DMS114 treated with DMSO at 0.1 percent for 48 hours (cell line): ENCODE results near the gene ZNF221.

Experiments used
- DNase-seq: peaks from one replicate; lab custom pipeline; 2025; ENCODE audit not compliant: unreplicated experiment; lab: John Stamatoyannopoulos, UW

Gene ZNF221

DNA sequence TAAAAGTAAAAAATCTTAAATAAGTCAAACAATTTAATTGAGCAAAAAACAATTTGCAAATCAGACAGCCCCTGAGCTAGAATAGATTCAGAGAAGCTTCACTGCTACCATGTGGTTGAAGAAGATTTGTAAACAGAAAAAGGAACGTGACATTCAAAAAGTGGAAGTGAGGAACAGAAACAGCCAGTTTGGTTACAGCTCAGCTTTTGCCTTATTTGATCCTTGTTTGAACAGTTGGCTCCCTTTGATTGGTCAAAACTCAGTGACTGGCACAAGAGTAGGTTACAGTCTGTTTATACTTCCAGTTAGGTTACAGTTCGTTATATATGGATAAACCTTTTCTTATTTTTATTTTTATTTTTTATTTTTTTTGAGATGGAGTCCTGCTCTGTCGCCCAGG is 5.8 kb downstream of the ZNF221 start:
- DNase-seq: no peak

DNA sequence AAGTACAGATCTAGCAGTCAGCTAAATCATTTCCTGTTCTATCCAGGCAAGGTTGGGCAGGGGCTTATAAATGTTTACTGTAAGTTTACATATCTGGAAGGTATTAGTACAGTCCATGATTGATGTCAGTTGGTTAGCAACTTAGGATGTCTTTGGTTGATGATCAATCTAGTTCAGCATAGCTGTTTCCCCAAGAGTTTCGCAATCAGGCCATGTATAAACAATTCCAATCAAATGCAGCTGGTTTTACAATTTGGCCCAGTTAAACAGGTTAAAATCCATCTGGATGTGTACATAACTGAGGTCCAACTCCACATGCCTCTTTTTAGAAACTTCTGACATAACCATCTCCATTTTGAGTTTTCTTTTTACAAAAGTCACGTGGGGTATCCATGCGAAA is 6.9 kb downstream of the ZNF221 start:
- no peak for DNase-seq

DNA sequence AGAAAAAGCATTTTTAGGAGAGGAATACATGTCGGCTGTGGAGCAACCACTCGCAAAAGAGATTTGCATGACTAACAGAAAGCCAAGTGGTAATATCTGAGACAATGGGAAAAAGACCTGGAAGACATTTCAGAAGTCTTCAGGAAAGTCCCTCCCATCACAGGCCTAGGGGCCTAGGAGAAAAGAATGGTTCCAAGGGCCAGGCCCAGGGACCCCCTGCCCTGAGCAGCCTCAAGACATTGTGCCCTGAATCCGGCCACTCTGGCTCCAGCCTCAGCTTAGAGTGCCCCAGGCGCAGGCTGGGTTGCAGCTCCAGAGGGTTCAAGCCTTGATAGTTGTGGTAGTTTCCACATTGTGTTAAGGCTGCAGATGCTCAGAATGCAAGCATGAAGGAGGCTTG is 9.4 kb downstream of the ZNF221 start:
- DNase-seq: no peak

DNA sequence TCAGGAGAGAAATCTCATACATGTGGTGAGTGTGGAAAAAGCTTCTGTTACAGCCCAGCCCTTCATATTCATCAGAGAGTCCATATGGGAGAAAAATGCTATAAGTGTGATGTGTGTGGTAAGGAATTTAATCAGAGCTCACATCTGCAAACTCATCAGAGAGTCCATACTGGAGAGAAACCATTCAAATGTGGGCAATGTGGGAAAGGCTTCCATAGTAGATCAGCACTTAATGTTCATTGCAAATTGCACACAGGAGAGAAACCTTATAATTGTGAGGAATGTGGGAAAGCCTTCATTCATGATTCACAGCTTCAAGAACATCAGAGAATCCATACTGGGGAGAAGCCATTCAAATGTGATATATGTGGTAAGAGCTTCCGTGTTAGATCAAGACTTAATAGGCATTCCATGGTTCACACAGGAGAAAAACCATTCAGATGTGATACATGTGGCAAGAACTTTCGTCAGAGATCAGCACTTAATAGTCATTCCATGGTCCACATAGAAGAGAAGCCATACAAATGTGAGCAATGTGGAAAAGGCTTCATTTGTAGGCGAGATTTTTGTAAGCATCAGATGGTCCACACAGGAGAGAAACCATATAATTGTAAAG is 15.2 kb downstream of the ZNF221 start:
- DNase-seq: no peak

DNA sequence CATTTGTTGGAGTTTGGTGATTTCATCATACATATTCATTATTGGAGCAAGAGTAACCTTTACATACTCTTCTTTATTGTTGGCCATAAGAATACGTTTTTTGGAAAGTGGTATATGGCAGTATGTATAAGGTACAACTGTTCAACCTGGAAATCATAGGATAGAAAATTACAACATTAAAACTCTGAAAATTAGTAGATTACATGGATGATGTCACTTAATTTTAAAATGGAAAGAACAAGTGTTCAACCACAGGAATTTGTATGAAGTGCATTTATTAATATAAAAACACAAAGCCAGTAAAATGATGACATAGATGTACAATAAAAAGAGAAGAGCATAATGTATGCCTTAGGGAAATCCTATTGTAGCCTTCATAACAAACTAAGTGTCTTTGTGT is 25.7 kb downstream of the ZNF221 start:
- DNase-seq: no peak

DNA sequence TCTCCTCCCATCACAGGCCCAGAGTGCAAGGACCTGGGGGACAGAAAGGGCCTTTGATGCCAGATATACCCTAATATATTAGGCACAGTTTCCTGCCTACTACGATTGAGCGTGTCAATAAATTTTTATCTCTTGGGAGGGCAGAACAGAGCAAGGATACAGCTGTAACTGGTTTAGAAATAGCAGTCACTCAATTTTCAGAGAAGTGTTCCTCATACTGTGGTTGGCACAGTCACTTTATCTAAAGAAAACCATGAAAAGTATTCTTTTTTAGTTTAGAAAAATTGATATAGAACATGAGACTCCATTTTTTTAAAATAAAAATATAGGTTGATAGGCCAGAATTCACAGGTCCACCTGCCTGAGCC is 32.5 kb downstream of the ZNF221 start:
- DNase-seq: no peak

DNA sequence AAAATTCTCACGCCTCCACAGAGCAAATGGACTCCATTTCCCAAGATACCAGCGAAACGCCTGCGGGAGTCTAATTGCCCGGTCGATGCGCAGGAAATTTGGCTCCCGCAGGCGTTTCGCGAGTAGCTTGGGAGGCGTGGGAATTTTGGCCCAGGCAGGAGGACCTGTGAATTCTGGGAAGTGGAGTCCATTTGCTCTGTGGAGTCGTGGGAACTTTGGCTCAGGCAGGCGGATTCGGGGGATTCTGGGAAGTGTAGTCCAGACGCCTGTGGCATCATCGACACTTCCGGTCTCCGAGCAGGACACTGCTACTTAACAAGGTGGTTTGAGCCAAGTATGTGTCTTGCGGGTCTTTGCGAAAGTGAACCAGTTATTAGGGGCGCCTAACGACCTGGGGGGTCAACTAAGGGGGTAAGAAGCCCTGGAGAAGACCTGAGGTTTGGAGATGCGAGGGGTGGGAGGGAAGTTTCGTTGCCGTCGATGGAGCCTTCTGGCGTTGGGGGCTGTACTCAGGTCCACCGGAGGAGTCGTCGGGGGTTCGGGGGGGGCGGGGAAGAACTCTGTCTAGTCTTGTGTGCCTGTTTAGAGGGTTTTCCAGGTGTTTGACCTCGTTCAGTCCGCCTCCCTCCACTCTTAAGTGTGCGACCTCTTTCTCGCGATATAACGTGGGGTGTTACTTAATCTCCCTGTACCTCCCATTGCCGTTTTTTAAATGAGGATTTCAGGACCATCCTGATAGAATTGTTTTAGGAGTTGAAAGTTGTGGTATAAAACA is 33.1 kb downstream of the ZNF221 start, which contains the start of gene ZNF155:
Gene ZNF155 (plus strand): TSS at position 277 of the 775 bp plus-strand sequence. CDS start 4,356 bp downstream, outside the sequence.
- peak; percentile 89 for DNase-seq

DNA sequence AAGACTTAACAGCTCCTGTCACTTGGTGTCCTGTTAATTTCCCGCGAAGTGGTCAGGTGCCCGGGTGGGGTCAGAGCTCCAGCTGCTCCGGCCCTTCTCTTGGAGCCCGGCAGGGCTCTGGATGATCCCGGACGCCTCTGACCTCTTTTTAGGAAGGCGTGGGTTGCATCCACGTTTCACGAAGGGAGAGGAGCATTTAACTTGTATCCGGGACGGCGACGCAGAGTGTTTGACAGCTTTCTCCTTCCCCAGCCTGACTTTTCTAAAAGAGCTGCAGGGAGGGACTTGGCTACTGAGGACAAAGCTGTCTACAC is 33.6 kb downstream of the ZNF221 start:
- DNase-seq: no peak

DNA sequence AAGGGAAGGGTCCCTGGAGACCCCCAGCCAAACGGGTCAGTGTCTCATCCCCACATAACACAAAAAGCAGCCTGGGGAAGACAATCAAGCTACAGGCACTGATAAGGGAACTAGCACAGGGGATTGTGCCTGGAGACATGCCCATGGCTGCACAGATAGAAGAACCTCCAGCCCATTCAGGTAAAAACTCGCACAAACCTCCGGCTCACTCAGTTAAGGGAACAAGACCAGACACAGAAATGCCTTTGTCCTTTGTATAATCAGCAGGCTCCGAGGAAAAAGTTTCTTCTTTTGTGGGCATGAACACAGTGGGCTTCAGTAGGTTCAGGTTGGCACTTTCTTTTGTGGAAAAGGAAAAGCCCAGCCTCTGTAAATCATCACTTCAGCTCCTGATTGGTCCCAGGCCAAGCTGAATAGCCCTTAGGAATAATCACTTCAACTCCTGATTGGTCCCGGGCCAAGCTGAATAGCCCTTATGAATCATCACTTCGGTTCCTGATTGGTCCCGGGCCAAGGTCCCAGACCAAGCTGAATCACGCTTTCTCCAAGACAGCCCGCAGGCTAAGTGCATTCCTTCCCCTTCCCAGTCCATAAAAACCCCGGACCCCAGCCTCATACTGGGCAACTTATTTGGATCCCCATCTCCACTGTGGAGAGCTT is 46.7 kb downstream of the ZNF221 start:
- DNase-seq: no peak

DNA sequence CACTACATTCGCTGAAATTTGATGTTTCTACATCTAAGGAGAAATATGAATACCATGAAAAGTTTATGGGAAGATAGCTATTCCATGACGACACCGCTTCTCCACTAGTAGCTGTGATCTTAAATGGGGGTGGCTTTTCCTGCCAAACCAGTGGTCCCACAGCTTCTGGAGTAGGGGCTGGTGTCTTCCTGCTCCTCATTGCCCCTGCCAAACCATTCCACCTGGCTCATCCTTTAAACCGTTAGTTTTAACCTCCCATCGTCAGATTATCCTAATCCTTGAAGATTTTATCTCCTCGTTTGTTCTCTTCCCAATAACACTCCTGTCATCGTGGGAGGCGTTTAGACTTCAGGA is 51.2 kb downstream of the ZNF221 start:
- no peak for DNase-seq

DNA sequence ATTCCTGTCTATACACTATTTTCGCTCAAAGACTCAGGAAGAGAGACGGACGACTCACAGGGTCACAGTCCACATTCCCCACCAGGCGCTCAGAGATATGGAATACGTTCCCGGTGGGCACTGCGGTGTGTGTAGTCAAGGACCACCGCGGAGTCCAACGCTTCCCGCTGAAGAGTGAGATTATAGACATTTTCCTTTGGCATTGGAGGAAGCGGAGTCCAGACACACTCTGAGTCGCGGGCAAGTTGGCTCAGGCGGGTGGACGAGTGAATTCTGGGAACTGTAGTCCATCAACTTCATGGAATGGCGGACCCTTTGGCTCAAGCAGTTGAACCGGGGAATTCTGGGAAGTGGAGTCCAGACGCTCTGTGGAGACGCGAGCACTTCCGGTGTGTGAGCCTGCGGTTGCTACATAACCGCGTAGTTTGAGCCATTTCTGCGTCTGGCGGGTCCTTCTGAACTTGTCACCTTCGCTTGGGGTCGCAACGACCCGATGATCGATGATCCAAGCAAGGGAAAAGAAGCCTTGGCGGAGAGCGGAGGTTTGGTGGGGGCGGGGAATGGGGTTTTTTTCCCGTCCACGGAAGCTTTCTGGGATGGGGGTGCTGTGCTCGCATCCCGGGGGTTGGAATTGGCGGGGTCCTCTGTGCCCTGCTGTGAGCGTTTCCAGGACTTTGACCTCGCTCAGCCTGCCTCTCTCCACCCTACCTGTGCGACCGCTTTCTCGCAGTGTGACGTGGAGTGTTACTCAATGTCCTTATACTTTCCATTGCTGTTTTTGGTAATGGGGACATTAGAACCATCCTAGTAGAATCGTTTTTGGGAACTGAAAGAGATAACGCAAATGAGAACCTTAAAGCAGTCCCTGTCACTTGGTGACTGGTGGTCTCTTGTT is 51.8 kb downstream of the ZNF221 start, which contains the start of gene ZNF230:
Gene ZNF230 (plus strand): TSS at position 392 of the 895 bp plus-strand sequence. CDS start 4,122 bp downstream, outside the sequence.
- DNase-seq: peak; percentile 89

DNA sequence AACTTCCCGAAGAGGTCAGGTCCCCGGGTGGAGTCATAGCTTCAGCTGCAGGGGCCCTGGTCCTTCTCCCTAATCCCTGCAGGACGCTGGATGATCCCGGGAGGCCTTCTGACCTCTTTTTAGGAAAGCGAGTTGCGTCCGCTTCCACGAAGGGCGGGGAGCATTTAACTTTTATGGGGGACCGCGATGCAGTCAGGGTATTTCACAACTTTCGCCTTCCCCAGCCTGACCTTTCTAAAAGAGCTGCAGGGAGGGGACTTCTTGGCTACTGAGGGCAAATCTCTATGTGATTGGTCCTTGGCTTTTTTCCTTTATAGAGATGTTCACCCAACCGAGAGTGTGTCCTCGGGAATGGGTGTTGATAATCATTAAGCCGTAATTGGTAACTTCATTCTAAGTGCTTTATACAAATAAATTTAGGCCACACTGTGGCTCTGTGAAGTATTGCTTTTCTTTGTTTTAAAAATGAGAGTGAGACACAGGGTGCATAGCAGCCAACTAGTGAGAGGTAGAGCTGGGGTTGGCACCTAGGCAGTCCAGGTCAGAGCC is 52.5 kb downstream of the ZNF221 start:
- peak; percentile 5 for DNase-seq

DNA sequence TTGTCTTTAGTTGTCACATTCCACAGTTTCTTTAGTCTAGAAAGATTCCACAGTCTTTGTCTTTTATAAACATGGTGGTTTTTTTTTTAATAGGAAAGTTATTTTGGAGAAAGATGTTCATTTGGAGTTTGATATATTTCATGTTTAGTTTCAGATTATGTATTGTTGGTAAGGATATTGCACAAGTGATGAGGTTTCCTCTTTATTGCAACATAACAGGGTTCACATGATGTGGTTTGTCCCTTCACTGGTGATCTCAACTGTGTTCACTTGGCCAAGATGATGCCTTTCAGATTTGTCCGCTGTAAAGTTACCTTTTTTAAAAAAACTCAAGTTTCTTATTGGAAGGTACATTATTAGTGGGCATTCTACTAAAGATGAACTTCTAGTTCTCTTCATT is 54.9 kb downstream of the ZNF221 start:
- no peak for DNase-seq

DNA sequence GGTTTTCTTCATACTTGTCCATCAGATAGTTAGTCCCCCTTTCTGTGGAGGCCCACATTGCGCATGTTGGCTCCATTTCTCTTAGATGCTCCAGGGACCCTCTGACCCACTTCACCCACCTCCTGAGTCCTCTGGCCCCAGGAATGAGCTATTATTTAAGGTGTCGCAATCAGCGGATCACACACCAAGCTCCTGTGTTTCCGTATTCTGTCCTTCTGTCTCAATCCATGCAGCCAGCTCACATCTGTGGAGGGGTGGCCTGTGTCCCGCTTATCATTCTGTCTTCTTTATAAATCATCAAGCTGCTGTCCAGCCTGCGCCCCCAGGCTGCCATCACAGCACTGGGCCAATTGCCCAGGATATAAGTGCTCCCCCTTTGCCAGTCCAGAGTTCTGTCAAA is 56.4 kb downstream of the ZNF221 start:
- no peak for DNase-seq

DNA sequence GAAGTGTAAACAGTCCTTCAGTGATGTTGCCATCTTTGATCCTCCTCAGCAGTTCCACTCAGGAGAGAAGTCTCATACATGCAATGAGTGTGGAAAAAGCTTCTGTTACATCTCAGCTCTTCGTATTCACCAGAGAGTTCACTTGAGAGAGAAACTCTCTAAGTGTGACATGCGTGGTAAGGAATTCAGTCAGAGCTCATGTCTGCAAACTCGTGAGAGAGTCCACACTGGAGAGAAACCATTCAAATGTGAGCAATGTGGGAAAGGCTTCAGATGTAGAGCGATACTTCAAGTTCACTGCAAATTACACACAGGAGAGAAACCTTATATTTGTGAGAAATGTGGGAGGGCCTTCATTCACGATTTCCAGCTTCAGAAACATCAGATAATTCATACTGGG is 59.4 kb downstream of the ZNF221 start:
- no peak for DNase-seq
